ENCODE results near the gene TNIK.
"Not testable (repeated sequence)": the region's sequence is repeated elsewhere in the genome, so short reads cannot be mapped to it uniquely, and the experiment has no call there.

Gene TNIK

GRCh38 chr3:171155122-171155700 lies 305.0 kb downstream of the TNIK start:
- DNase-seq: no peak

GRCh38 chr3:171150945-171151344 lies 309.3 kb downstream of the TNIK start:
- DNase-seq: no peak

- DNase-seq: no peak
Observed at GRCh38 chr3:171149526-171150116, 310.6 kb downstream of the TNIK start.

GRCh38 chr3:171145798-171146197 lies 314.4 kb downstream of the TNIK start:
- no peak for DNase-seq

GRCh38 chr3:171142985-171143384 lies 317.2 kb downstream of the TNIK start:
- DNase-seq: no peak

- DNase-seq: no peak
Observed at GRCh38 chr3:171140246-171140645, 320.0 kb downstream of the TNIK start.

- DNase-seq: no peak
Observed at GRCh38 chr3:171138027-171138426, 322.2 kb downstream of the TNIK start.

- DNase-seq: no peak
Observed at GRCh38 chr3:171135549-171135948, 324.7 kb downstream of the TNIK start.

- DNase-seq: no peak
Observed at GRCh38 chr3:171133796-171134569, 326.2 kb downstream of the TNIK start.

- no peak for DNase-seq
Observed at GRCh38 chr3:171133337-171133736, 326.9 kb downstream of the TNIK start.

- DNase-seq: no peak
Observed at GRCh38 chr3:171132873-171133272, 327.3 kb downstream of the TNIK start.

GRCh38 chr3:171129827-171130226 lies 330.4 kb downstream of the TNIK start:
- no peak for DNase-seq

- no peak for DNase-seq
Observed at GRCh38 chr3:171127611-171128010, 332.6 kb downstream of the TNIK start.

GRCh38 chr3:171126478-171127209 lies 333.6 kb downstream of the TNIK start:
- no peak for DNase-seq

GRCh38 chr3:171125010-171125409 lies 335.2 kb downstream of the TNIK start:
- DNase-seq: no peak

GRCh38 chr3:171123915-171124314 lies 336.3 kb downstream of the TNIK start:
- DNase-seq: no peak

- no peak for DNase-seq
Observed at GRCh38 chr3:171122861-171123260, 337.3 kb downstream of the TNIK start.

GRCh38 chr3:171122240-171122639 lies 338.0 kb downstream of the TNIK start:
- DNase-seq: no peak

- DNase-seq: no peak
Observed at GRCh38 chr3:171121801-171122200, 338.4 kb downstream of the TNIK start.

- not testable (repeated sequence) for DNase-seq
Observed at GRCh38 chr3:171119402-171119801, 340.8 kb downstream of the TNIK start.

GRCh38 chr3:171118993-171119392 lies 341.2 kb downstream of the TNIK start:
- DNase-seq: not testable (repeated sequence)

- DNase-seq: no peak
Observed at GRCh38 chr3:171116824-171117395, 343.3 kb downstream of the TNIK start.

- DNase-seq: no peak
Observed at GRCh38 chr3:171116365-171116764, 343.8 kb downstream of the TNIK start.

Data from GF-D8 (cell line).